COLO668 (cell line): ENCODE data around the gene COPG2.
"Not testable (repeated sequence)": the region's sequence is repeated elsewhere in the genome, so short reads cannot be mapped to it uniquely, and the experiment has no call there.

Source experiments
- DNase-seq: peaks from one replicate; lab custom pipeline; 2025; ENCODE audit not compliant: unreplicated experiment; lab: John Stamatoyannopoulos, UW

The COPG2 gene

DNA sequence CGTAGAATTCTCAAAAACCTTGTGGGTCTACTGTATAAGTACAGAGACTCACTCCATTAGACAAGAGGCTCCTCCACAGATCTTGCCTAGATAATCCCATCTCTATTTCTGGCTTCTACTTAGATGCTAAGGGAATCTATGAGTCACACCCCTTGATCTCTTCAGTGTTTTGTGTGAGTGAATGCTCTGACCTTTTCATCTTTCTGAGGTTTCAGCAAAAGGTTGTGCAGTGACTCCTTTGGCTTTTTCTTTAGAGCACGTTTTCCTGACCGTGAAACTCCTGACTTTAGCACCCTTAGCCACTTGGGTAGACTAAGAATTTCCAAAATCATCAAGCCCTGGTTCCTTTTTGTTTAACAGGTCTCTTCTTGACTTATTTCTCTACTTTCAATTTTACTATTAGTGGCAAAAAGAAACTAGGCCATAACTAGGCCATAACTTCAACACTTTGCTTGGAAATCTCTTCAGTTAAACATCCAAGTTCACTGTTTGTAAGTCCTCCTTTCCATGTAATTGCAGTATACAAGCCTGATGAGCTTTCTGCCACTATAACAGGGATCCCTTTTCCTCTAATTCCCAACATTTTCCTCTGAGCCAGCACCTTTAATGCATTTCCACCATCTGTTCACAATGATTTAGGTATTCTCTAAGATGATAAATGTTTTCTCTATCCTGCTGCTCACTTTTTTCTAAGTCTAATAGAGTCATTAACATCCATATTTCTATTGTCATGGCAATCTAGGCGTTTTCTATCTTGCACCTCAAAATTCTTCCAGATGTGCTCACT lies 19.4 kb downstream of the COPG2 start:
- DNase-seq = no peak

DNA sequence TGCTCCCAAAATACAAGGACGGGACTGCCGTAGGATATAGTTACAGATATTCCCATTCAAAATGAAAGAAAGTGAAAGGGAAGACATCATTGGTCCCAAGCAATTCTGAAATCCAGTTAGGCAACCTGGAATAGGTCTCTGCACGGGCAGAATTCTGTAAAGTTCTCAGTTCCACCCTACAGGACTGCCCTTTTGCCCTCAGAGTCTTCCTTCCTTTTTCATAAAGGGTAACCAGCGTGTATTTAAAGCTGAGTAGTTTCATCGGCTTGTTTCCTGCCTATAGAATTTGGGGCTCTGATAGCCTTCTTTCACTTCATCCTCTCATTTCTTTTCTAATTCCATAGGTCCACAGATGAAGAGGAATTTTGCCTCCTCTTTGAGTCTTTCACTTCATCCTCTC lies 20.0 kb downstream of the COPG2 start:
- DNase-seq = no peak

DNA sequence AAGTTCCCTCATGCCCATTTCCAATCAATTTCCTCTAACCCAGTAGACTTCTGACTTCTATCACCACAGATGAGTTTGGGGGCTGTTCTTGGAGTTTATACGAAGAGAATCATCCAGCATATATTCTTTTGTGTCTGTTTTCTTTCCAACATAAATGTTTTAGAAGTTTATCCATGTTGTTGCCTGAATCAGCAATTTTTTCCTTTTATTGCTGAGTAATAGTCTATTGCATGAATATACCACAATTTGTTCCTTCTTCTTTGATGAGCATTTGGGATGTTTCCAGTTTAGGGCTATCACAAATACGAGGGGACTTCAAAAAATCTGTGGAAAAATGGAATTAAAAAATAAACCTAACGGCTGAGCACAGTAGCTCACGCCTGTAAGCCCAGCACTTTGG lies 26.2 kb downstream of the COPG2 start:
- no peak for DNase-seq

DNA sequence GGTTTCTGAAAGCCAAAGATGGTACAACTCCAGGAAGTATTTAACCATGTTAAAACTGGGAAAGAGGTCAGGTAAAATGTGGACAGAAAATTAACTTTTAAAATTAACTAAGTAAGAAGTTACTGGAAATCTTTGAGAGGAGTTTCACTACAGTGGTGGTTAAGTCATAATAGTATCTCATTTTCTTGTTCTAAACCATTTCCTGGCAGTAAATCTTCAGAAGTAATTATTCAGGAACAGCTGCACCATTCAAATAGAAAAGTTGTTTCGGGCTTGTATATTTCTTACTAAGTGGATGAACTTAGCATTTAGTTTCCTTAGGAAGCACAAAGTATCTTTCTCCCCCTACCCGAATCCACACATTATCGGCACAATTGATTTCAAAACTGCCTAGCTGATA lies 27.1 kb downstream of the COPG2 start:
- no peak for DNase-seq

DNA sequence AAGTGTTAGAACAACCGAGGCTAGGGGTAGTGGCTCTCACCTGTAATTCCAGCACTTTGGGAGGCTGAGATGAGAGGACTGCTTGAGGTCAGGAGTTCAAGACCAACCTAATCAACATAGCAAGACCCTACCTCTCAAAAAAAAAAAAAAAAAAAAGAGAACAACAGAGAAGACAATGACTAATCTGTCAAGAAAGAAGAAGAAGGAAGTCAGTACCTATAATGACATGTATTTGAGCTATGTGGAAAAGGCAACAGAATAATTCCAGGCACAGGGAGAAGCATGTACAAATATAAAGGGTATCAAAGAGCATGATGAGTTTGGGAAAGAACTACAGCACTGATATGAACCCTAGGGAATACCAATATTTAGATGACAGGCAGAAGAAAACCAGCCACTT lies 27.5 kb downstream of the COPG2 start:
- no peak for DNase-seq

DNA sequence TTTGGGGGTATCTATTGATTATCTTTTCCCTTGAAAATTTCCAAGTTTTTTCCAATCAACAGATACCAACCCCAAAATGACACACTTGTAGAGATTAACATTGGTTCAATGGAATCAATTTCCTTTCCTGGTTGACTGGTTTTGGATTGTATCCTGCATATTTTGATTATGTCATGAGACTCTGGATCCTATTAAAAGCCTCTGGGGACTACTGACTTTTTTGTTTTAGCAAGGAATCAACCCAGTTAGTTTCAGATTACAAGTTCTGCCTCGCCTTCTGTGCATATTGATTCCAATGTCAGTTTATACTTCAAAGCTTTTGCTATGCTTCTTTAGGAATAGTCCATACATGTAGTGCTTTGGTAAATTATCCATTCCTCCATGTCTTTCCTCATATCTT lies 29.2 kb downstream of the COPG2 start:
- DNase-seq = no peak

DNA sequence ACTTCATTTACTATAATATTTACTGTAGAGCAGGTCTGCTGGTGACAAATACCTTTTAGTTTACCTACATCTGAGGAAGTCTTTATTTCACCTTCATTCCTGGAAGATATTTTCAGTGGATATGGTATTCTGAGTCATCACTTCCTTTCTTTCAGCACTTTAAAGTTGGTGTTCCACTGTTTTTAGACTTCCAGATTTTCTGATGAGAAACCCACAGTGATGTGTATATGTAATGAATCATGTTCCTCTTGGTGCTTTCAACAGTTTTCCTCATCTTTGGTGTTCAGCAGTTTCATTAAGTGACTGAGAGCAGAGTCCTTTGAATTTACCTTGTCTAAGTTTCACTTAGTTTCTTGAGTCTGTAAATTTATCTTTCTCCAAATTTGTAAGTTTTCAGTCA lies 36.4 kb downstream of the COPG2 start:
- no peak for DNase-seq

DNA sequence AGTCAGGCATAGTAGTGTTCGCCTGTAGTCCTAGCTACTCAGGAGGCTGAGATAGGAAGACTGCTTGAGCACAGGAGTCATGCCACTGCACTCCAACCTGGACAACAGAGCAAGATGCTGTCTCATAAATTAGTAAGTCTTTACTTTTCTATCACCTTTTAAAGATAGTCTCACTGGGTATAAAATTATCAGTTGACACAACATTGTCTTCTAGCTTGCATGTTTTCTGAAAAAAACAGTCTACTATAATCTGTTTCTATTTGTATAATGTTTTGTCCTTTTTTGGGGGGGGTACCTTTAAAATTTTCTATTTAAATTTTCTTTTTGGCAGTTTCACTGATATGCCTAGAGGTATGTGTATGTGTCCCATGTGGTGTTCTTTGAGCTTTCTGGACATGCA lies 39.6 kb downstream of the COPG2 start:
- no peak for DNase-seq

DNA sequence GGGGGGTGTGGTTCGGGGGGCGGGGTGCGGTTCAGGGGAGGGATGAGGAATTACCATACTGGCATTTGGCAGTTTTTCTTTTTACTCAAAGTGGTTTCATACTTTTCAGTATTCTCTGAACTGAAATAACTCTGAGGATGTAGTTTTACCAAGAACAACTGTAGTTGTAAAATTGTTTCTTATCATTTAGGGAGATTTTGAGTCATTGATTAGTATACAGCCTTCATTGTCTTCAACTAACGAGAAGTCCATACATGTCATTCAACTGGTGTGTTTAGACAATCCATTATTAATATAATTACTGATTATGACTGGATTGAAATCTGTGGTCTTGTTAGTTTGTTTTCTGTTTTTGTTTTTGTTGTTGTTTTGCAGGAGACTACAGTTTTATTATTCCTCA lies 40.8 kb downstream of the COPG2 start:
- no peak for DNase-seq

DNA sequence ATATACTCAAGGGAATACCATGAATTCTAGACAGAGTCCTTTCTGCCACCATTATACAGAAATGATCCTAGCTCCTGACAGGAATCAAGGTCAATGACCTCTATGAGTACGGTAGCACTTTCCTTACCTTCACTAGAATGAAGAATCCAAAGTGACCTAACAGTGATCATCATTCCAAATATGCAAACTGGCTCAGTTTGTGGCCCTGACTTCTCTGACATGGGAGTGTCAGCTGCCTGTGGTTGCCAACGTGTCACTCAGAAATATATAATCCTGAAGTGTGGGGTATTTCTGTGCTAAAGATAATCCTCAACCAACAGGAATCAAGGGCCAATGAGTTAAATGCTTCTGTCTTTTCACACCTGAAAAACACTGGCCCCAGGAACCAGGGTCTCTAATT lies 45.7 kb downstream of the COPG2 start:
- DNase-seq = no peak

DNA sequence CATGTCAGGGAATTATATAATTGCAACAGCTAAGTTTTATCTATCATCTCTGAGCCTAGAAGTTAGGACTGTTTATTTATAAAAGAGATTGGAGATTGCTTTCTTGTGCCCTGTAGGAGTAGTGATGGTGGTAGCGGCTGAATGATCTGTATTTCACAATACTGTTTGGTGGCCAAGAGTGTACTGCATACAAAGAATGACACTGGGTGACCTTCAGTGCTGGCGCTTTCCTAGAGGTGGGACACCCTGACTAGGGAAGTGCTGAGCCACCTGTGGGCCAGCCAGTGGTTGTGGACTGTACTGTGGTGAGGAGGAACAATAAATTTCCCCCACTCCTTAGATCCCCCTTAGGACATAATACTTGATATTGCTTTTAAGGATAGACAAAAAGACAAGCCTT lies 53.0 kb downstream of the COPG2 start:
- no peak for DNase-seq

DNA sequence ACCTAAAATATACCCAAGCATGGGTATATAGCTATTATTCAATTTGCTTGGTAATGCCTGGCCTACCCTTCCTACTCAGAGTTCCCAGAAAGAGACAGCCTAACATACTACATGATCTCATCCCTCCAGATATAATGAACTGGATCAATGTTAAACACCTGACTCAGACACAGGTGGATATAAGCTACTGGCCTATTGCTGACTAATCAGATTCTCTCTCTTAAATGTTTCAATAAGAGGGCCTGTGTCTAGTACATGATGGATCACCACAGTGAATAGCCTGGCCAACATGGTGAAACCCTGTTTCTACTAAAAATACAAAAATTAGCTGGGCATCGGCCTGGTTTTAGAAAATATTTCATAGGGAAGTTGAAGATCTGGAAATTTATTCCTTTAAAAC lies 54.1 kb downstream of the COPG2 start:
- DNase-seq = no peak

DNA sequence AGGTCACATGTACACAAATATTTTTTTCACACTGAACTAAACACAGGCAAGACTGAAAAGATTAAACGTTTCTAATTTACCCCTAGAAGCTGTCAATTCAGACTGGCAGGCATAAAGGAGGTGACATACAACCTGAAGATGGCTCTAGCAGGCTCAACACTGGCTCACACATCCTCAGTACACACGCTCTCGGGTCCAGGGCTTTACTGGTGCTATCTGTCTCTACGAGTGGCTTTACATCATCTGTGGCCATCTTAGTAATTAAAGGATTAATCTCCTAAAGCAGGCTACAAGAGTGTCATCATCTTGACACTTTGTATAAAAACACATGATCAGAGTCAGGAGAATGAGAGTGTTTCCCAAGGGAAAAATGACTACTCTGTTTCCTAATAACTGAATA lies 57.3 kb downstream of the COPG2 start:
- no peak for DNase-seq

DNA sequence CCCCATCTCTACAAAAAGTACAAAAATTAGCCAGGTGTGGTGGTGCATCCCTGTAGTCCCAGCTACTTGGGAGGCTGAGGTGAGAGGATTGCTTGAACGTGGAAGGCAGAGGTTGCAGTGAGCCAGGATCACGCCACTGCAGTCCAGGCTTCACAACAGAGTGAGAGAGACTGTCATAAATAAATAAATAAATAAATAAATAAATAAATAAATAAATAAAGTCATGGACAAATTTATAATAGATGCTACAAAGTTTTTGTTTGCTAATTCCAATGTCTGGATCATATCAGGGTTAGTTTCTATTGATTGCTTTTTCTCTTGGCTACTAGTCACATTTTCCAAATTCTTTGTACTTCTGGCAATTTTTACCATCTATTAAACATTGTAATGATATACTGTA lies 61.5 kb downstream of the COPG2 start:
- not testable (repeated sequence) for DNase-seq

DNA sequence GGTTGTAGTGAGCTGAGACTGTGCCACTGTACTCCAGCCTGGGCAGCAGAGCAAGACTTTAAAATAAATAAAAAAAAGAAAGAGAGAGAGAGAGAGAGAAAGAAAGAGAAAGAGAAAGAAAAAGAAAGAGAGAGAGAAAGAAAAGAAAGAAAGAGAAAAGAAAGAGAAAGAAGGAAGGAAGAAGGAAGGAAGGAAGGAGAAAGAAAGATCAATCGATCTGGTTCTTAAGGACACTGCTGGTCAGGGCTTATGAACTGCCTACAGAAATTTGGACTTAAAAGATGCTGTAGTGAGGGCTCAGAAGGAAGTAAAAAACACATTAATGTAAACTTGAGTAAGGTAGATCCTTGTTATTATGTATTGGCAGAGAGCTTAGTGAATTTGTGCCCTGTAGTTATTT lies 62.4 kb downstream of the COPG2 start:
- no peak for DNase-seq

DNA sequence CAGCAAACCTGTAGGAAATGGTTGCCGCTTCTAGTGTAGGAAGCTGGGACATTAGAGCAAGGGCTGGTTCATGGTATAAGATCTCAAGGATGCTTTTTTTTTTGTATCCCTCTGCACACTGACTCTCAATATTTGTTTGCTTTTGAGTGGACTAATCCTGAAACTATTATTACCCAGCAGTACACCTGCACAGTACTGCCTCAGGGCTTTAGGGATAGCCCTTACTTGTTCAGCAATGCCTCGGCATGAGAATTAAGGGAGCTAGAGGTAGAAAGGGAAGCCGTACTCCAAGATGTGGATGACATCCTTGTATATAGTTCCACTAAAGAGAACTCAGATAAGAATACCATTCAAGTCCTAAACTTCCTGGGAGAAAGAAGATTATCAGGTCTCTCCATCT lies 70.5 kb downstream of the COPG2 start:
- no peak for DNase-seq

DNA sequence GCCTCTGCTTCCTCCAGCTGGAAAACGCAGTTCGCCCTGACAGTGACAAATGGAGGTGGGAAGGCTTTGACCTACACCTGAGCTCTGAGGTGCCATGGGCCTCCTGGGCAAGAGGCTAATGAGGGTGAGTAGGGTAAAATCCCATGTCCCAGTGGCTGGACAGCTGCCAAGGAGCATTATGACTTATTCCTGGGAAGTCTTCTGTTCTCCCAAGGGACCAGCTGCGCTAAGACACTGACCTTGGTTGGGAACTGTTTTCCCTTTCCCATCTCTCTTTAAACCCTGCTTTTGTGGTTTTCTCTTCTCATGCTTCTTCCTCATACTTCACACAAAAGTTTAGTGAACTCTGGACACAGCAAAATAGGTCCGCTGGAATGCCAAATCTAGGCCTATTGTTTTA lies 72.6 kb downstream of the COPG2 start:
- DNase-seq = no peak

DNA sequence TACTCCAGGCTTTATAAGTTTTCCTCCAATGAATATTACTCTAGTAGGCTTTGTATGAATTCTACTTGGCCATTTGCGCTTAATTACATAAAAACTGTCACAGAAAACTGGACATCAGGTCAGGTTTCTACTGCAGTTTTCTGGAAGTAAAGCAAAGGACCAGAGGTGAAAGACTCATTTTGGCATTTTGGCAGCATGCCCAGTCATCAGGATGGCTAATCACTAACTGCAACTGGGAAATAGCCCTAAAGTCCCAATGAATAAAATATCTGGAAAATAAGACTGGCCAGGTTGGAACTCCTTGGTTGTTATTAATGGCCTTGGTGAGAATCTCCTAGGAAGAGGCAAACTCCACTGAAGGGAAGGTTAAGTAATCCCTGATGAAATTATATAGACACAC lies 75.5 kb downstream of the COPG2 start:
- DNase-seq = no peak

DNA sequence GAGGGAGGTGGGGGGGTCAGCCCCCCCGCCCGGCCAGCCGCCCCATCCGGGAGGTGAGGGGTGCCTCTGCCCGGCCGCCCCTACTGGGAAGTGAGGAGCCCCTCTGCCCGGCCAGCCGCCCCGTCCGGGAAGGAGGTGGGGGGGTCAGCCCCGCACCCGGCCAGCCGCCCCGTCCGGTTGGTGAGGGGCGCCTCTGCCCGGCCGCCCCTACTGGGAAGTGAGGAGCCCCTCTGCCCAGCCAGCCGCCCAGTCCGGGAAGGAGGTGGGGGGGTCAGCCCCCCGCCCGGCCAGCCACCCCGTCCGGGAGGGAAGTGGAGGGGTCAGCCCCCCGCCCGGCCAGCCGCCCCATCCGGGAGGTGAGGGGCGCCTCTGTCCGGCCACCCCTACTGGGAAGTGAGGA lies 77.1 kb downstream of the COPG2 start:
- not testable (repeated sequence) for DNase-seq

DNA sequence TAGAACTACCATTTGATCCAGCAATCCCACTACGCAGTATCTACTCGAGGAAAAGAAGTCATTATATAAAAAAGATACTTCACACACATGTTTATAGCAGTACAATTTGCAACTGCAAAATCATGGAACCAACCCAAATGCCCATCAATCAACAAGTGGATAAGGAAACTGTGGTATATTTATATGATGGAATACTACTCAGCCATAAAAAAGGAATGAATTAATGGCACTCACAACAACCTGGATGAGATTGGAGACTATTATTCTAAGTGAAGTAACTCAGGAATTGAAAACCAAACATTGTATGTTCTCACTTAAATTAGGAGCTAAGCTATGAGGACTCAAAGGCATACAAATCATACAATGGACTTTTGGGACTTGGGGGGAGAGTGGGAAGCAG lies 82.6 kb downstream of the COPG2 start:
- not testable (repeated sequence) for DNase-seq

DNA sequence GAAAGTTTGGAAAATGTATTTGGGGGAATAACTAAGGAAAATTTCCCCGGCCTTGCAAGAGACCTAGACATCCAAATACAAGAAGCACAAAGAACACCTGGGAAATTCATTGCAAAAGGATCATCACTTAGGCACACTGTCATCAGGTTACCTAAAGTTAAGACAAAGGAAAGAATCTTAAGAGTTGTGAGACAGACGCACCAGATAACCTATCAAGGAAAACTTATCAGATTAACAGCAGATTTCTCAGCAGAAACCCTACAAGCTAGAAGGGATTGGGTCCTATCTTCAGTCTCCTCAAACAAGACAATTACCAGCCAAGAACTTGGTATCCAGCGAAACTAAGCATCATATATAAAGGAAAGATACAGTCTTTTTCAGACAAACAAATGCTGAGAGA lies 93.4 kb downstream of the COPG2 start:
- DNase-seq = not testable (repeated sequence)

DNA sequence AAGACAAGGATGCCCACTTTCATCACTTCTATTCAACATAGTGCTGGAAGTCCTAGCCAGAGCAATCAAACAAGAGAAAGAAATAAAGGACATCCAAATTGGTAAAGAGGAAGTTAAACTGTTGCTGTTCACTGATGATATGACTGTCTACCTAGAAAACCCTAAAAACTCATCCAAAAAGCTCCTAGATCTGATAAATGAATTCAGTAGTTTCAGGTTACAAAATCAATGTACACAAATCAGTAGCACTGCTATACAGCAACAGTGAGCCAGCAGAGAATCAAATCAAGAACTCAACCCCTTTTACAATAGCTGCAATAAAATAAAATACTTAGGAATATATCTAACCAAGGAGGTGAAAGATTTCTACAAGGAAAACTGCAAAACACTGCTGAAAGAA lies 98.4 kb downstream of the COPG2 start:
- not testable (repeated sequence) for DNase-seq

DNA sequence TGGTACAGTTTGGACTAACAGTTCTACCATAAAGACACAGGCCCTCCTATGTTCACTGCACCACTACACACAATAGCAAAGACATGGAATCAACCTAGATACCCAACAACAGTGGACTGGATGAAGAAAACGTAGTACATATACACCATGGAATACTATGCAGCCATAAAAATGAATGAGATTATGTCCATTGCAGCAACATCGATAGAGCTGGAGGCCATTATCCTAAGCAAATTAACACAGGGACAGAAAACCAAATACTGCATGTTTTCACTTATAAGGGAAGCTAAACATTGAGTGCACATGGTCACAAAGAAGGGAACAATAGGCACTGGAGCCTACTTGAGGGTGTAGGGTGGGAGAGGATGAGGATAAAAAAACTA lies 101.7 kb downstream of the COPG2 start:
- DNase-seq = no peak
